HL-60 (cell line): ENCODE data around the gene OR2AK2.

ENCODE experiments used
- GABPA ChIP-seq: IDR thresholded peaks from 2 replicates; pipeline ENCODE4 v1.6.1; 2012; ENCODE audit warnings: low read depth
- POLR2AphosphoS5 ChIP-seq: IDR thresholded peaks from 2 replicates; pipeline ENCODE4 v1.6.1; 2012; ENCODE audit warnings: low read depth
- TF ChIP-seq, protein P1 (sequence below): IDR thresholded peaks from one replicate; pipeline ENCODE4 v1.5.1; 2011; ENCODE audit warnings: low read length, control low read depth, inconsistent platforms; ENCODE audit not compliant: insufficient read depth
- TF ChIP-seq, protein P2 (sequence below): IDR thresholded peaks from 2 replicates; pipeline ENCODE4 v1.6.1; 2012; ENCODE audit warnings: low read depth; ENCODE audit not compliant: insufficient replicate concordance

DNA sequence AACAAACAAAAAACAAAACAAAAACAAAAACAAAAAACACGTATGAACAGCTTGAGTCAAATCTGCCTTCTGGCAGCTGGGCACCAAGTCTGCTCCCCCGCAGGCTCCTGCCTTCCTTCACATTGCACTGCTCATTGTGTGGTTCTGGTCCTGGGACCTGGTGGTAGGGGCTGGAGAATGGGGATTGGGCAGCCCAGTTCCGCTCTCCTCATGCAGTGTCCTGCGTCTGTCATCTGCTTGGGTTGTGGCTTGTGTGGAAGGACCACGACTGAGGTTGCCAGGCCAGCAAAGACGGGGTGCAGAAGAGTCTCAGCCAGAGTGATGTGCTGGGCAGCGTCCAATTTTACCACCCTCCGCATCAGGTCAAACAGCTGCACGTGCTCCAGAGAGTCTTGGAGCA lies 29.3 kb upstream of the OR2AK2 start:
- TF ChIP-seq, protein P1, sequence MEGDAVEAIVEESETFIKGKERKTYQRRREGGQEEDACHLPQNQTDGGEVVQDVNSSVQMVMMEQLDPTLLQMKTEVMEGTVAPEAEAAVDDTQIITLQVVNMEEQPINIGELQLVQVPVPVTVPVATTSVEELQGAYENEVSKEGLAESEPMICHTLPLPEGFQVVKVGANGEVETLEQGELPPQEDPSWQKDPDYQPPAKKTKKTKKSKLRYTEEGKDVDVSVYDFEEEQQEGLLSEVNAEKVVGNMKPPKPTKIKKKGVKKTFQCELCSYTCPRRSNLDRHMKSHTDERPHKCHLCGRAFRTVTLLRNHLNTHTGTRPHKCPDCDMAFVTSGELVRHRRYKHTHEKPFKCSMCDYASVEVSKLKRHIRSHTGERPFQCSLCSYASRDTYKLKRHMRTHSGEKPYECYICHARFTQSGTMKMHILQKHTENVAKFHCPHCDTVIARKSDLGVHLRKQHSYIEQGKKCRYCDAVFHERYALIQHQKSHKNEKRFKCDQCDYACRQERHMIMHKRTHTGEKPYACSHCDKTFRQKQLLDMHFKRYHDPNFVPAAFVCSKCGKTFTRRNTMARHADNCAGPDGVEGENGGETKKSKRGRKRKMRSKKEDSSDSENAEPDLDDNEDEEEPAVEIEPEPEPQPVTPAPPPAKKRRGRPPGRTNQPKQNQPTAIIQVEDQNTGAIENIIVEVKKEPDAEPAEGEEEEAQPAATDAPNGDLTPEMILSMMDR = no peak
- TF ChIP-seq GABPA = no peak
- no peak for TF ChIP-seq POLR2AphosphoS5
- TF ChIP-seq, protein P2, sequence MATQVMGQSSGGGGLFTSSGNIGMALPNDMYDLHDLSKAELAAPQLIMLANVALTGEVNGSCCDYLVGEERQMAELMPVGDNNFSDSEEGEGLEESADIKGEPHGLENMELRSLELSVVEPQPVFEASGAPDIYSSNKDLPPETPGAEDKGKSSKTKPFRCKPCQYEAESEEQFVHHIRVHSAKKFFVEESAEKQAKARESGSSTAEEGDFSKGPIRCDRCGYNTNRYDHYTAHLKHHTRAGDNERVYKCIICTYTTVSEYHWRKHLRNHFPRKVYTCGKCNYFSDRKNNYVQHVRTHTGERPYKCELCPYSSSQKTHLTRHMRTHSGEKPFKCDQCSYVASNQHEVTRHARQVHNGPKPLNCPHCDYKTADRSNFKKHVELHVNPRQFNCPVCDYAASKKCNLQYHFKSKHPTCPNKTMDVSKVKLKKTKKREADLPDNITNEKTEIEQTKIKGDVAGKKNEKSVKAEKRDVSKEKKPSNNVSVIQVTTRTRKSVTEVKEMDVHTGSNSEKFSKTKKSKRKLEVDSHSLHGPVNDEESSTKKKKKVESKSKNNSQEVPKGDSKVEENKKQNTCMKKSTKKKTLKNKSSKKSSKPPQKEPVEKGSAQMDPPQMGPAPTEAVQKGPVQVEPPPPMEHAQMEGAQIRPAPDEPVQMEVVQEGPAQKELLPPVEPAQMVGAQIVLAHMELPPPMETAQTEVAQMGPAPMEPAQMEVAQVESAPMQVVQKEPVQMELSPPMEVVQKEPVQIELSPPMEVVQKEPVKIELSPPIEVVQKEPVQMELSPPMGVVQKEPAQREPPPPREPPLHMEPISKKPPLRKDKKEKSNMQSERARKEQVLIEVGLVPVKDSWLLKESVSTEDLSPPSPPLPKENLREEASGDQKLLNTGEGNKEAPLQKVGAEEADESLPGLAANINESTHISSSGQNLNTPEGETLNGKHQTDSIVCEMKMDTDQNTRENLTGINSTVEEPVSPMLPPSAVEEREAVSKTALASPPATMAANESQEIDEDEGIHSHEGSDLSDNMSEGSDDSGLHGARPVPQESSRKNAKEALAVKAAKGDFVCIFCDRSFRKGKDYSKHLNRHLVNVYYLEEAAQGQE = no peak
